Measurements from ENCODE around the gene CDRT15L2. TPM values are rescaled to one million over a fixed set of nuclear protein-coding genes. Genes with fewer than 3 reads are reported as not detected.
"Not testable (repeated sequence)": the region's sequence is repeated elsewhere in the genome, so short reads cannot be mapped to it uniquely, and the experiment has no call there.

The CDRT15L2 gene
- total and polyA plus RNA-seq, 2 donors (not counting 1 experiment from before 2014, with no cell fraction given): not detected

GRCh38 chr17:20575071-20575470 lies 4.5 kb upstream of the CDRT15L2 start:
- H3K27me3 ChIP-seq (ENCODE audit: control insufficient read depth, insufficient read depth, low read length); H4K20me1 ChIP-seq (ENCODE audit: control insufficient read depth, extremely low read depth, insufficient read depth, low read length); H3K4me1 ChIP-seq (ENCODE audit: control insufficient read depth, extremely low read depth, insufficient read depth, low read length); H3K9ac ChIP-seq (ENCODE audit: insufficient read depth, low read length); H3K27ac ChIP-seq (ENCODE audit: insufficient read depth, low read length); H2AFZ ChIP-seq (ENCODE audit: low read length); H3K36me3 ChIP-seq (ENCODE audit: control insufficient read depth, insufficient read depth, low read length); H3K79me2 ChIP-seq (ENCODE audit: control insufficient read depth, insufficient read depth, low read length); H3K4me2 ChIP-seq (ENCODE audit: extremely low read depth, insufficient read depth, low read length); H3K9me3 ChIP-seq (ENCODE audit: control insufficient read depth, insufficient read depth, low read depth, low read length); H3K4me3 ChIP-seq (replicated peaks in 1 of 4; ENCODE audit: control extremely low read depth in 1 of 4, insufficient read depth in 1 of 4, low read depth in 3 of 4, low read length in 4 of 4); DNase-seq (ENCODE audit: low read depth in 2 of 2): not testable (repeated sequence)

- not testable (repeated sequence) for H3K4me1 ChIP-seq (ENCODE audit: control insufficient read depth, extremely low read depth, insufficient read depth, low read length); H2AFZ ChIP-seq (ENCODE audit: low read length); H4K20me1 ChIP-seq (ENCODE audit: control insufficient read depth, extremely low read depth, insufficient read depth, low read length); DNase-seq (ENCODE audit: low read depth in 2 of 2); H3K36me3 ChIP-seq (ENCODE audit: control insufficient read depth, insufficient read depth, low read length); H3K9ac ChIP-seq (ENCODE audit: insufficient read depth, low read length); H3K79me2 ChIP-seq (ENCODE audit: control insufficient read depth, insufficient read depth, low read length); H3K27me3 ChIP-seq (ENCODE audit: control insufficient read depth, insufficient read depth, low read length); H3K27ac ChIP-seq (ENCODE audit: insufficient read depth, low read length); H3K4me3 ChIP-seq (replicated peaks in 1 of 4; ENCODE audit: control extremely low read depth in 1 of 4, insufficient read depth in 1 of 4, low read depth in 3 of 4, low read length in 4 of 4); H3K4me2 ChIP-seq (ENCODE audit: extremely low read depth, insufficient read depth, low read length); H3K9me3 ChIP-seq (ENCODE audit: control insufficient read depth, insufficient read depth, low read depth, low read length)
These were observed 4.5 kb downstream of the CDRT15L2 start for GRCh38 chr17:20583891-20584577.

GRCh38 chr17:20588744-20589453 lies 9.4 kb downstream of the CDRT15L2 start:
- H3K9me3 ChIP-seq (ENCODE audit: control insufficient read depth, insufficient read depth, low read depth, low read length); H3K4me3 ChIP-seq (replicated peaks in 1 of 4; ENCODE audit: control extremely low read depth in 1 of 4, insufficient read depth in 1 of 4, low read depth in 3 of 4, low read length in 4 of 4); H4K20me1 ChIP-seq (ENCODE audit: control insufficient read depth, extremely low read depth, insufficient read depth, low read length); H3K27ac ChIP-seq (ENCODE audit: insufficient read depth, low read length); H3K79me2 ChIP-seq (ENCODE audit: control insufficient read depth, insufficient read depth, low read length); H3K36me3 ChIP-seq (ENCODE audit: control insufficient read depth, insufficient read depth, low read length); H3K27me3 ChIP-seq (ENCODE audit: control insufficient read depth, insufficient read depth, low read length); H2AFZ ChIP-seq (ENCODE audit: low read length); H3K4me2 ChIP-seq (ENCODE audit: extremely low read depth, insufficient read depth, low read length); H3K9ac ChIP-seq (ENCODE audit: insufficient read depth, low read length); H3K4me1 ChIP-seq (ENCODE audit: control insufficient read depth, extremely low read depth, insufficient read depth, low read length): not testable (repeated sequence)
- peak; percentile 2 to 23 for DNase-seq (ENCODE audit: low read depth in 2 of 2)

- not testable (repeated sequence) for H3K4me1 ChIP-seq (ENCODE audit: control insufficient read depth, extremely low read depth, insufficient read depth, low read length); H2AFZ ChIP-seq (ENCODE audit: low read length); H3K27me3 ChIP-seq (ENCODE audit: control insufficient read depth, insufficient read depth, low read length); H3K9me3 ChIP-seq (ENCODE audit: control insufficient read depth, insufficient read depth, low read depth, low read length); H3K4me2 ChIP-seq (ENCODE audit: extremely low read depth, insufficient read depth, low read length); DNase-seq (ENCODE audit: low read depth in 2 of 2); H3K27ac ChIP-seq (ENCODE audit: insufficient read depth, low read length); H3K79me2 ChIP-seq (ENCODE audit: control insufficient read depth, insufficient read depth, low read length); H3K9ac ChIP-seq (ENCODE audit: insufficient read depth, low read length); H3K4me3 ChIP-seq (replicated peaks in 1 of 4; ENCODE audit: control extremely low read depth in 1 of 4, insufficient read depth in 1 of 4, low read depth in 3 of 4, low read length in 4 of 4); H4K20me1 ChIP-seq (ENCODE audit: control insufficient read depth, extremely low read depth, insufficient read depth, low read length); H3K36me3 ChIP-seq (ENCODE audit: control insufficient read depth, insufficient read depth, low read length)
These were observed 9.9 kb downstream of the CDRT15L2 start for GRCh38 chr17:20589454-20589810.

- H3K9me3 ChIP-seq (ENCODE audit: control insufficient read depth, insufficient read depth, low read depth, low read length); H3K27ac ChIP-seq (ENCODE audit: insufficient read depth, low read length); H4K20me1 ChIP-seq (ENCODE audit: control insufficient read depth, extremely low read depth, insufficient read depth, low read length); H3K4me3 ChIP-seq (replicated peaks in 1 of 4; ENCODE audit: control extremely low read depth in 1 of 4, insufficient read depth in 1 of 4, low read depth in 3 of 4, low read length in 4 of 4); H3K4me2 ChIP-seq (ENCODE audit: extremely low read depth, insufficient read depth, low read length); DNase-seq (ENCODE audit: low read depth in 2 of 2); H3K9ac ChIP-seq (ENCODE audit: insufficient read depth, low read length); H3K79me2 ChIP-seq (ENCODE audit: control insufficient read depth, insufficient read depth, low read length); H3K27me3 ChIP-seq (ENCODE audit: control insufficient read depth, insufficient read depth, low read length); H3K4me1 ChIP-seq (ENCODE audit: control insufficient read depth, extremely low read depth, insufficient read depth, low read length); H2AFZ ChIP-seq (ENCODE audit: low read length); H3K36me3 ChIP-seq (ENCODE audit: control insufficient read depth, insufficient read depth, low read length): not testable (repeated sequence)
These were observed 11.5 kb downstream of the CDRT15L2 start for GRCh38 chr17:20591040-20591439.

GRCh38 chr17:20605568-20605967 lies 26.0 kb downstream of the CDRT15L2 start:
- H3K9ac ChIP-seq (ENCODE audit: insufficient read depth, low read length); H3K36me3 ChIP-seq (ENCODE audit: control insufficient read depth, insufficient read depth, low read length); H3K79me2 ChIP-seq (ENCODE audit: control insufficient read depth, insufficient read depth, low read length); H3K4me2 ChIP-seq (ENCODE audit: extremely low read depth, insufficient read depth, low read length); H2AFZ ChIP-seq (ENCODE audit: low read length); H3K4me3 ChIP-seq (replicated peaks in 1 of 4; ENCODE audit: control extremely low read depth in 1 of 4, insufficient read depth in 1 of 4, low read depth in 3 of 4, low read length in 4 of 4); DNase-seq (ENCODE audit: low read depth in 2 of 2); H4K20me1 ChIP-seq (ENCODE audit: control insufficient read depth, extremely low read depth, insufficient read depth, low read length); H3K27me3 ChIP-seq (ENCODE audit: control insufficient read depth, insufficient read depth, low read length); H3K27ac ChIP-seq (ENCODE audit: insufficient read depth, low read length); H3K4me1 ChIP-seq (ENCODE audit: control insufficient read depth, extremely low read depth, insufficient read depth, low read length); H3K9me3 ChIP-seq (ENCODE audit: control insufficient read depth, insufficient read depth, low read depth, low read length): not testable (repeated sequence)

- H3K4me3 ChIP-seq (replicated peaks in 1 of 4; ENCODE audit: control extremely low read depth in 1 of 4, insufficient read depth in 1 of 4, low read depth in 3 of 4, low read length in 4 of 4); H3K27me3 ChIP-seq (ENCODE audit: control insufficient read depth, insufficient read depth, low read length); DNase-seq (ENCODE audit: low read depth in 2 of 2); H3K4me1 ChIP-seq (ENCODE audit: control insufficient read depth, extremely low read depth, insufficient read depth, low read length); H3K36me3 ChIP-seq (ENCODE audit: control insufficient read depth, insufficient read depth, low read length); H4K20me1 ChIP-seq (ENCODE audit: control insufficient read depth, extremely low read depth, insufficient read depth, low read length); H3K27ac ChIP-seq (ENCODE audit: insufficient read depth, low read length); H3K9me3 ChIP-seq (ENCODE audit: control insufficient read depth, insufficient read depth, low read depth, low read length); H3K4me2 ChIP-seq (ENCODE audit: extremely low read depth, insufficient read depth, low read length); H3K9ac ChIP-seq (ENCODE audit: insufficient read depth, low read length); H2AFZ ChIP-seq (ENCODE audit: low read length); H3K79me2 ChIP-seq (ENCODE audit: control insufficient read depth, insufficient read depth, low read length): not testable (repeated sequence)
These were observed 30.0 kb downstream of the CDRT15L2 start for GRCh38 chr17:20609490-20609889.

Data from fibroblast of lung (primary cell).